Thoracic aorta (tissue), 2 donors: Measurements from ENCODE around the gene ALKBH3. TPM values are rescaled to one million over a fixed set of nuclear protein-coding genes. Genes with fewer than 3 reads are reported as not detected.
A peak's percentile ranks its signal among the peaks of the same experiment; 100 is the strongest.

ENCODE experiments used
- ATAC-seq: fragments of 150-250 bp; one replicate; pipeline ENCODE4 v1.8.0; 2017; ENCODE audit warnings: low read depth; ENCODE audit not compliant: insufficient number of reproducible peaks, low FRiP score
- DNase-seq: peaks from one replicate; pipeline ENCODE4 v3.0.0-alpha.2; 2020; ENCODE audit warnings: low spot score
- H3K27ac ChIP-seq, 2 donors: fragments of 200-600 bp; sonication (generic); 1 replicate in 1 of 2; 2 replicates in 1 of 2; pipeline ENCODE4 v1.5.1; 2016; ENCODE audit warnings: mild to moderate bottlenecking in 2 of 2, moderate library complexity in 2 of 2
- H3K27me3 ChIP-seq: fragments of 200-600 bp; sonication (generic); replicated peaks from 2 replicates; pipeline ENCODE4 v1.6.0; 2016; ENCODE audit warnings: mild to moderate bottlenecking; ENCODE audit not compliant: insufficient read depth
- H3K36me3 ChIP-seq: fragments of 200-600 bp; sonication (generic); one replicate; pipeline ENCODE4 v1.5.1; 2016
- H3K4me1 ChIP-seq, 2 donors: fragments of 200-600 bp; sonication (generic); 1 replicate in 1 of 2; 2 replicates in 1 of 2; pipeline versions ENCODE4 v1.5.1 to v1.6.0; 2016; ENCODE audit warnings: low read depth in 2 of 2, mild to moderate bottlenecking in 1 of 2; ENCODE audit not compliant: control insufficient read depth in 1 of 2
- H3K4me3 ChIP-seq: fragments of 200-600 bp; sonication (generic); 2 replicates; pipeline ENCODE4 v1.5.1; 2016; ENCODE audit warnings: mild to moderate bottlenecking
- H3K9me3 ChIP-seq: fragments of 200-600 bp; sonication (generic); 2 replicates; pipeline ENCODE4 v1.5.1; 2016
- total RNA-seq, 2 donors: library from RNA; depleted of rRNA; stranded (reverse); fragments of >200 nt; gene quantifications; one replicate each; pipeline versions ENCODE4 v1.1.0 to v1.2.3, GENCODE V29; 2016
- TF ChIP-seq, protein P1 (sequence below): fragments of 200-600 bp; sonication (generic); IDR thresholded peaks from one replicate; pipeline ENCODE4 v1.5.1; 2019; ENCODE audit warnings: antibody characterized with exemption

The ALKBH3 gene
- total RNA-seq, 2 donors from 2014 or later: 28.1 to 65.5 TPM

DNA sequence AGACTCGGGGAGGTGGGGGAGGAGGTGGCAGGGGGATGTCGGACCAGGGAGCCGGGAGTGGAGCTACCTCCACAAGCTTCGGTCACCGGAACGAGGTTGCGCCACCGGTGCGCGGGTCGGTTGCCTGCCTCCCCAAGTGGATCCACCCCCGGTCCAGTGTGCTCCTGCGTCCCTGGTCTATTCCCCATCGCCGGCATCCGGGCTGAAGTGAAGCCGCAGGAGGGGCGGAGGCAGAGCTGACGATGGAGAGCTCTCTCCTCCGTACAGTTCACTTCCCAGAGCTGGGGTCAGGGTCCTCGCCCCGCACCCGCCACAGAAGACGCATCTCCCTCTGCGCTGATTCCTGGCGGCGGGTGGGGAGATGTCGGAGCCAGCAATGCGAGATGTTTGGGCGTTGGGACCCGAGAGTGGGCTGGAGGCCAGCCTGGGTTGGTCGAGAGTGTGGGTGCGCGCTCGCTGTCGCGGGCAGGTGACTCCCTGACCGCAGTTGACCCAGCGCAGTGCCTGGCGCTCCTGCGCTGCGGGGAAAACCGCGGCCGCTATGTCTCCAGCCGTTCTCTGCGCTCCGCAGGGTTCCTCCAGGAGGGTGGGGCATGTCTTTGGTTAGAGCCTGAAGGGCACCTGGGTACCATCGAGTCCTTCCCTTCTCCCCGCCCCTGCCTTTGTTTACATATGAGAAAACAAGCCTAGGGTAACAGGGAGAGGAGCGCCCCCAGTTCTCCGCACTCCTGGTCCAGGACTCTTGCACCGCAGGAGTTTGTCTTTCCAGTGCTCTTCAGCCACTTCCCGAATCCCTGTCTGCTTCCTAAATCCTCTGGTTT lies 63.5 kb downstream of the ALKBH3 start:
- Histone ChIP-seq H3K4me3 (peak overlapping the region; percentile 95), H3K9me3 (no peaks in the 10 kb centered on the region), H3K27me3 (no peaks in the 10 kb centered on the region), H3K36me3 (no peaks in the 10 kb centered on the region), H3K4me1 (peaks cover 0 to 36% of the 10 kb centered on the region in 2 donors), H3K27ac (peak overlapping the region; percentile 92 to 98)
- ATAC-seq (no peak), DNase-seq (no peak)
- TF ChIP-seq, protein P1, sequence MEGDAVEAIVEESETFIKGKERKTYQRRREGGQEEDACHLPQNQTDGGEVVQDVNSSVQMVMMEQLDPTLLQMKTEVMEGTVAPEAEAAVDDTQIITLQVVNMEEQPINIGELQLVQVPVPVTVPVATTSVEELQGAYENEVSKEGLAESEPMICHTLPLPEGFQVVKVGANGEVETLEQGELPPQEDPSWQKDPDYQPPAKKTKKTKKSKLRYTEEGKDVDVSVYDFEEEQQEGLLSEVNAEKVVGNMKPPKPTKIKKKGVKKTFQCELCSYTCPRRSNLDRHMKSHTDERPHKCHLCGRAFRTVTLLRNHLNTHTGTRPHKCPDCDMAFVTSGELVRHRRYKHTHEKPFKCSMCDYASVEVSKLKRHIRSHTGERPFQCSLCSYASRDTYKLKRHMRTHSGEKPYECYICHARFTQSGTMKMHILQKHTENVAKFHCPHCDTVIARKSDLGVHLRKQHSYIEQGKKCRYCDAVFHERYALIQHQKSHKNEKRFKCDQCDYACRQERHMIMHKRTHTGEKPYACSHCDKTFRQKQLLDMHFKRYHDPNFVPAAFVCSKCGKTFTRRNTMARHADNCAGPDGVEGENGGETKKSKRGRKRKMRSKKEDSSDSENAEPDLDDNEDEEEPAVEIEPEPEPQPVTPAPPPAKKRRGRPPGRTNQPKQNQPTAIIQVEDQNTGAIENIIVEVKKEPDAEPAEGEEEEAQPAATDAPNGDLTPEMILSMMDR: no peak

GRCh38 chr11:43944761-43945311 lies 64.2 kb downstream of the ALKBH3 start:
- Histone ChIP-seq H3K9me3 (no peaks in the 10 kb centered on the region), H3K4me3 (peak overlapping the region; percentile 95), H3K27ac (peak overlapping the region; percentile 92 to 98), H3K36me3 (no peaks in the 10 kb centered on the region), H3K4me1 (peaks cover 0 to 36% of the 10 kb centered on the region in 2 donors), H3K27me3 (no peaks in the 10 kb centered on the region)
- ATAC-seq (no peak), DNase-seq (no peak)
- TF ChIP-seq, protein P1: peak; percentile 86

- Histone ChIP-seq H3K4me1 (peaks cover 0 to 28% of the 10 kb centered on the region in 2 donors), H3K9me3 (no peaks in the 10 kb centered on the region), H3K36me3 (no peaks in the 10 kb centered on the region), H3K4me3 (peak overlapping the region; percentile 95), H3K27me3 (no peaks in the 10 kb centered on the region), H3K27ac (peak overlapping the region; percentile 75 to 92)
- no peak for DNase-seq
- TF ChIP-seq, protein P1: peak; percentile 41
- ATAC-seq: peak; percentile 53
These were observed 66.4 kb downstream of the ALKBH3 start for GRCh38 chr11:43947003-43947500.

GRCh38 chr11:43947815-43948214 lies 67.2 kb downstream of the ALKBH3 start:
- TF ChIP-seq, protein P1: no peak
- Histone ChIP-seq H3K27ac (peak overlapping the region; percentile 75 to 92), H3K9me3 (no peaks in the 10 kb centered on the region), H3K27me3 (no peaks in the 10 kb centered on the region), H3K4me3 (no peak overlapping the region), H3K4me1 (peaks cover 0 to 28% of the 10 kb centered on the region in 2 donors), H3K36me3 (no peaks in the 10 kb centered on the region)
- no peak for ATAC-seq
- DNase-seq: no peak
